ENCODE data around the gene USP54. TPM values are rescaled to one million over a fixed set of nuclear protein-coding genes. Genes with fewer than 3 reads are reported as not detected.
A peak's percentile ranks its signal among the peaks of the same experiment; 100 is the strongest.

USP54 gene
- total RNA-seq, 2 experiments from 2014 or later = 4.3 to 4.5 TPM

GRCh38 chr10:73561192-73561591 is 29.9 kb downstream of the USP54 start:
- H3K36me3 Mint-ChIP-seq (ENCODE audit: low read depth) = no peaks in the 10 kb centered on the region
- H3K9me3 Mint-ChIP-seq (ENCODE audit: low read depth) = no peaks in the 10 kb centered on the region
- ChIA-PET CTCF (interaction anchor here (1.1 kb wide), 1 partner anchor 82 kb away, joined by 3 read pairs; no protein-coding TSS in a partner anchor), POLR2A (no interaction called here)
- no peaks in the 10 kb centered on the region for H3K27me3 Mint-ChIP-seq
- no peak for DNase-seq
- intact Hi-C loops (cut with DNase I, micrococcal nuclease) = no loop called here
- no peak overlapping the region for H3K27ac Mint-ChIP-seq
- no peaks in the 10 kb centered on the region for H3K4me1 Mint-ChIP-seq
- H3K4me3 Mint-ChIP-seq = no peak overlapping the region
- no peak for ATAC-seq

DNA sequence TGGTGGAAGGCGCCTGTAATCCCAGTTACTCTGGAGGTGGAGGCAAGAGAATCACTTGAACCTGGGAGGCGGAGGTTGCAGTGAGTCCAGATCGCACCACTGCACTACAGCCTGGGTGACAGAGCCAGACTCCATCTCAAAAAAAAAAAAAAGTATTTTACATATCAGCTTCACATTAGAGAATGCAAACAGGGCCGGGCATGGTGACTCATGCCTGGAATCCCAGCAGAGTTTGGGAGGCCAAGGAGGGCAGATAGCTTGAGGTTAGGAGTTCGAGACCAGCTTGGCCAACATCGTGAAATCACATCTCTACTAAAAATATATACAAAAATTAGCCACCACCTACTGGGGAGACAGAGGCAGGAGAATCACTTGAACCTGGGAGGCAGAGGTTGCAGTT is 31.6 kb downstream of the USP54 start:
- Mint-ChIP-seq H3K27ac (no peak overlapping the region), H3K36me3 (ENCODE audit: low read depth) (no peaks in the 10 kb centered on the region), H3K9me3 (ENCODE audit: low read depth) (no peaks in the 10 kb centered on the region), H3K4me1 (no peaks in the 10 kb centered on the region), H3K4me3 (no peak overlapping the region), H3K27me3 (no peaks in the 10 kb centered on the region)
- intact Hi-C loops (cut with DNase I, micrococcal nuclease) = no loop called here
- DNase-seq (no peak), ATAC-seq (no peak)
- ChIA-PET CTCF (no interaction called here), POLR2A (interaction anchor here (0.7 kb wide), 1 partner anchor 633 kb away, joined by 4 read pairs; no protein-coding TSS in a partner anchor)

- intact Hi-C loops (cut with DNase I, micrococcal nuclease) = no loop called here
- H3K9me3 Mint-ChIP-seq (ENCODE audit: low read depth) = no peaks in the 10 kb centered on the region
- ChIA-PET POLR2A (no interaction called here), CTCF (interaction anchor here (0.7 kb wide), 1 partner anchor 32 kb away, joined by 3 read pairs; no protein-coding TSS in a partner anchor)
- H3K27ac Mint-ChIP-seq = no peak overlapping the region
- ATAC-seq (no peak), DNase-seq (no peak)
- H3K27me3 Mint-ChIP-seq = no peaks in the 10 kb centered on the region
- no peaks in the 10 kb centered on the region for H3K4me1 Mint-ChIP-seq
- no peaks in the 10 kb centered on the region for H3K36me3 Mint-ChIP-seq (ENCODE audit: low read depth)
- H3K4me3 Mint-ChIP-seq = no peak overlapping the region
Measured at GRCh38 chr10:73556855-73557254, 34.3 kb downstream of the USP54 start.

DNA sequence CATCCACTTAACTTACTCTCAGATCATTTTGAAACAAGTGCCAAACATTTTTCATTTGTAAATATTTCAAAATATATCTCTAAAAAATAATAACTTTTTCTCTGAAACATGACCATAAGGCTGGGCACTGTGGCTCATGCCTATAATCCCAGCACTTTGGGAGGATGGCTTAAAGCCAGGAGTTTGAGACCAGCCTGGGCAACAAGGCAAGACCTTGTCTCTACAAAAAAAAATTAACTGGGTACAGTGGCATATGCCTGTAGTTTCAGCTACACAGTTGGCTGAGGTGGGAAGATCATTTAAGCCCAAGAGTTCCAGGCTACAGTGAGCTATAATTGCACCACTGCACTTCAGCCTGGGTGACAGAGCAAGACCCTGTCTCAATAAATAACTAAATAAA is 36.4 kb downstream of the USP54 start:
- no peak overlapping the region for H3K4me3 Mint-ChIP-seq
- DNase-seq (no peak), ATAC-seq (no peak)
- ChIA-PET CTCF (interaction anchor here (1.7 kb wide), 1 partner anchor 90 kb away, joined by 4 read pairs; no protein-coding TSS in a partner anchor), POLR2A (no interaction called here)
- H3K9me3 Mint-ChIP-seq (ENCODE audit: low read depth) = no peaks in the 10 kb centered on the region
- intact Hi-C loops (cut with DNase I, micrococcal nuclease) = no loop called here
- no peaks in the 10 kb centered on the region for H3K4me1 Mint-ChIP-seq
- no peak overlapping the region for H3K27ac Mint-ChIP-seq
- no peaks in the 10 kb centered on the region for H3K27me3 Mint-ChIP-seq
- no peaks in the 10 kb centered on the region for H3K36me3 Mint-ChIP-seq (ENCODE audit: low read depth)

DNA sequence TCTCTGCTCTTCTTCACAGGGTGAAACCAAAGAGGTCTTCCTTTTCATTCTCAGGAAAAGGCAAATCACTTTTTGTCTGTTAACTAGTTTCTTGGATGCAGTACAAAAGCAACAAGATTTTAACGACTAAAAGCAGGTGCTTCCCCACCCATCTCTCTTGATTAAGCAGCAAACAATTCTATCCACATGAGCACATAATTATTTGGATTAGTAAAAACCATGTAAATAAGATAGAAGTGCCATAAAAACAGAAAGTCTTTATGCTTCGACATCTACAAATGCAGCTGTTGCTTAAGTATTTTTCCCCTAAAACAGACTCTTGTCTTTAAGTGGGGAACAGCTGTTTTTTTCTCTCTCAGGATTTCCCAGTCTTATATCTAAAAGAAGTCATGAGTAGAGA is 37.4 kb downstream of the USP54 start:
- Mint-ChIP-seq H3K27me3 (no peaks in the 10 kb centered on the region), H3K27ac (no peak overlapping the region), H3K4me3 (no peak overlapping the region), H3K4me1 (no peaks in the 10 kb centered on the region), H3K9me3 (ENCODE audit: low read depth) (no peaks in the 10 kb centered on the region), H3K36me3 (ENCODE audit: low read depth) (no peaks in the 10 kb centered on the region)
- intact Hi-C loops (cut with DNase I, micrococcal nuclease) = no loop called here
- no peak for DNase-seq
- ChIA-PET POLR2A (no interaction called here), CTCF (interaction anchor here (0.7 to 1.0 kb wide), 2 partner anchors 19 to 22 kb away, joined by 3 read pairs; no protein-coding TSS in a partner anchor)
- no peak for ATAC-seq

DNA sequence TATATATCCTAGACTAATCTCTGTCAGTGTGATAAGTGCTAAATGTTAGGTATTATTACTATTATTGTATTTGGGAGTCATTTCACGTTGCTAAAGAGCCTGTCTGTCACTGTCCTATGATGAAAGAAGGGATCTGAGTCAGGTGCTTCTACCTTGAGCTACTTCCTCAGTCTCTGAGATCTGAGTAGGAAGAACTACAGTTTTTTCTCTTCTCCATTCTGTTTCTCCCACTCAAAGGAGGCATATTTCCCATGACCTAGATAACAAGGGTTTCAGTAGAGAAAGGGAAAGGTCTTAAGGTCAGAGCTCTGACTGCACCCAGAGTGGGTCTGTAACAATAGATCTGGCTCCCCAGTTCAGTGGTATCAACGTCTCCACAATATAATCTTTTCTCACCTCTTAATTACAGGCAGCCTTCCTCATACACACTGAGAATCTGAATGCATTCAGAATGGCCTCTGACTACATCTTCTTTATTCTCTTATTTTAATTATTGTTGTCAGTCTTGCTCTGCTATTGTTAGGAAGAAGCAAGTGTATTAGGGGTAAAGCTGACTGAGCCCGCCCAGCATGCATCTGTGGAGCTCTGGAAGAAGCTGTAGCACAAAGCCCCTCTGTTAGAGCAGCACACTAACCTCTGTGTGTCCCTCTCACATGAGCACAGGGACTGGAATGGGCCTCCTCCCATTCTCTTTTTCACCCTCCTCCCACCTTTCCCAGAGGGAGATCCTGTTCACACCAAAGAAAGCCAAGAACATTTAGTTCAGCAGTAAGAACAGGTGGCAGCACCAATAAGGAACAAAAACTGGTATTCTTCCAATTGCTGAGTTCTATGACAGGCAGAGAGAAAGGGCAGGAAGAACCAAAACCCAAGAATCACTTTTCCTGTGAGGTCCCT is 38.1 kb downstream of the USP54 start:
- DNase-seq (no peak), ATAC-seq (no peak)
- ChIA-PET CTCF (interaction anchor here (0.7 to 1.1 kb wide), 3 partner anchors 20 to 24 kb away, joined by 3 read pairs; no protein-coding TSS in a partner anchor), POLR2A (no interaction called here)
- Mint-ChIP-seq H3K27ac (no peak overlapping the region), H3K9me3 (ENCODE audit: low read depth) (no peaks in the 10 kb centered on the region), H3K4me1 (no peaks in the 10 kb centered on the region), H3K4me3 (no peak overlapping the region), H3K27me3 (no peaks in the 10 kb centered on the region), H3K36me3 (ENCODE audit: low read depth) (no peaks in the 10 kb centered on the region)
- intact Hi-C loops (cut with DNase I, micrococcal nuclease) = no loop called here

GRCh38 chr10:73551515-73551914 is 39.6 kb downstream of the USP54 start:
- intact Hi-C loops (cut with DNase I, micrococcal nuclease) = no loop called here
- no peaks in the 10 kb centered on the region for H3K4me1 Mint-ChIP-seq
- H3K27me3 Mint-ChIP-seq = no peaks in the 10 kb centered on the region
- DNase-seq = no peak
- no peak for ATAC-seq
- POLR2A ChIA-PET = no interaction called here
- no peak overlapping the region for H3K4me3 Mint-ChIP-seq
- no peaks in the 10 kb centered on the region for H3K36me3 Mint-ChIP-seq (ENCODE audit: low read depth)
- no peaks in the 10 kb centered on the region for H3K9me3 Mint-ChIP-seq (ENCODE audit: low read depth)
- CTCF ChIA-PET = no interaction called here
- H3K27ac Mint-ChIP-seq = no peak overlapping the region

- no peaks in the 10 kb centered on the region for H3K4me1 Mint-ChIP-seq
- intact Hi-C loops (cut with DNase I, micrococcal nuclease) = no loop called here
- H3K36me3 Mint-ChIP-seq (ENCODE audit: low read depth) = no peaks in the 10 kb centered on the region
- POLR2A ChIA-PET = no interaction called here
- H3K27ac Mint-ChIP-seq = no peak overlapping the region
- ATAC-seq (no peak), DNase-seq (no peak)
- no peaks in the 10 kb centered on the region for H3K27me3 Mint-ChIP-seq
- H3K4me3 Mint-ChIP-seq = no peak overlapping the region
- no peaks in the 10 kb centered on the region for H3K9me3 Mint-ChIP-seq (ENCODE audit: low read depth)
- CTCF ChIA-PET = no interaction called here
Measured at GRCh38 chr10:73545357-73545756, 45.8 kb downstream of the USP54 start.

- H3K9me3 Mint-ChIP-seq (ENCODE audit: low read depth) = no peaks in the 10 kb centered on the region
- no peak overlapping the region for H3K27ac Mint-ChIP-seq
- peaks cover 11% of the 10 kb centered on the region for H3K4me1 Mint-ChIP-seq
- H3K36me3 Mint-ChIP-seq (ENCODE audit: low read depth) = peaks cover 5% of the 10 kb centered on the region
- ATAC-seq (no peak), DNase-seq (no peak)
- CTCF ChIA-PET = interaction anchor here (0.7 to 1.2 kb wide), 2 partner anchors 75 to 136 kb away, joined by 3 to 4 read pairs; no protein-coding TSS in a partner anchor
- H3K27me3 Mint-ChIP-seq = no peaks in the 10 kb centered on the region
- POLR2A ChIA-PET = interaction anchor here (0.6 kb wide), 1 partner anchor 65 kb away, joined by 4 read pairs; no protein-coding TSS in a partner anchor
- intact Hi-C loops (cut with DNase I, micrococcal nuclease) = no loop called here
- H3K4me3 Mint-ChIP-seq = no peak overlapping the region
Measured at GRCh38 chr10:73537709-73538108, 53.4 kb downstream of the USP54 start.

DNA sequence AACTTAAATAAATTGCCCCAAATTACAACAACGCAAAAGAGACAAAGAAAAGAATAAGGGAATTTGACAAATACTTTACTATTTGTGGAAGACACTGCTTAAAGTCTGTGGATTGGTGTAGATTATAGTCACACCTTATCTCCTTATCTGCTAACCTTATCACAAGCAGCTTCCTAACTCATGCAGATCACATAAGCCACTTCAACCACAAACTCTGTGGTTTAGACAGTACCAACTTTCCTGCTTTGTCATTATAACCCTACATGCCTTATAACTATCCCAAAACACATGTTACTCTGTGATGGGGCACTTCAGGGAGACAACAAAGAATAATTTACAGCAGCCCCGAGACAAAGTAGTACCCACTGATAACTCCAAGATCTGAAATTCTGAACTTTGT is 53.9 kb downstream of the USP54 start:
- Mint-ChIP-seq H3K27ac (no peak overlapping the region), H3K4me1 (peaks cover 11% of the 10 kb centered on the region), H3K9me3 (ENCODE audit: low read depth) (no peaks in the 10 kb centered on the region), H3K36me3 (ENCODE audit: low read depth) (peaks cover 5% of the 10 kb centered on the region), H3K27me3 (no peaks in the 10 kb centered on the region), H3K4me3 (no peak overlapping the region)
- peak; percentile 30 for ATAC-seq
- ChIA-PET POLR2A (no interaction called here), CTCF (interaction anchor here (1.0 to 1.2 kb wide), 2 partner anchors 18 to 75 kb away, joined by 3 to 4 read pairs; no protein-coding TSS in a partner anchor)
- intact Hi-C loops (cut with DNase I, micrococcal nuclease) = no loop called here
- no peak for DNase-seq

- CTCF ChIA-PET = interaction anchor here (0.6 to 1.3 kb wide), 3 partner anchors 108 to 291 kb away, joined by 3 to 4 read pairs (median 4); no protein-coding TSS in a partner anchor
- intact Hi-C loops (cut with DNase I, micrococcal nuclease) = no loop called here
Measured at GRCh38 chr10:73534857-73535256, 56.3 kb downstream of the USP54 start.

More at GRCh38 chr10:73534857-73535256, 56.3 kb downstream of the USP54 start:
- Mint-ChIP-seq H3K27ac (no peak overlapping the region), H3K36me3 (ENCODE audit: low read depth) (peaks cover 6% of the 10 kb centered on the region), H3K4me1 (peaks cover 11% of the 10 kb centered on the region), H3K27me3 (no peaks in the 10 kb centered on the region), H3K4me3 (no peak overlapping the region), H3K9me3 (ENCODE audit: low read depth) (no peaks in the 10 kb centered on the region)
- ATAC-seq (no peak), DNase-seq (no peak)
- POLR2A ChIA-PET = no interaction called here

All from activated CD4-positive, alpha-beta T cell treated with anti-CD3 and anti-CD28 coated beads for 36 hours (primary cell).